ENCODE measurements around the gene MALAT1. TPM values are rescaled to one million over a fixed set of nuclear protein-coding genes. Genes with fewer than 3 reads are reported as not detected.

MALAT1 gene
- total and polyA plus RNA-seq, 2 of the 8 experiments (the other 6 are each of a cell fraction or from before 2014, with no cell fraction given), result 115 to 984 TPM

DNA sequence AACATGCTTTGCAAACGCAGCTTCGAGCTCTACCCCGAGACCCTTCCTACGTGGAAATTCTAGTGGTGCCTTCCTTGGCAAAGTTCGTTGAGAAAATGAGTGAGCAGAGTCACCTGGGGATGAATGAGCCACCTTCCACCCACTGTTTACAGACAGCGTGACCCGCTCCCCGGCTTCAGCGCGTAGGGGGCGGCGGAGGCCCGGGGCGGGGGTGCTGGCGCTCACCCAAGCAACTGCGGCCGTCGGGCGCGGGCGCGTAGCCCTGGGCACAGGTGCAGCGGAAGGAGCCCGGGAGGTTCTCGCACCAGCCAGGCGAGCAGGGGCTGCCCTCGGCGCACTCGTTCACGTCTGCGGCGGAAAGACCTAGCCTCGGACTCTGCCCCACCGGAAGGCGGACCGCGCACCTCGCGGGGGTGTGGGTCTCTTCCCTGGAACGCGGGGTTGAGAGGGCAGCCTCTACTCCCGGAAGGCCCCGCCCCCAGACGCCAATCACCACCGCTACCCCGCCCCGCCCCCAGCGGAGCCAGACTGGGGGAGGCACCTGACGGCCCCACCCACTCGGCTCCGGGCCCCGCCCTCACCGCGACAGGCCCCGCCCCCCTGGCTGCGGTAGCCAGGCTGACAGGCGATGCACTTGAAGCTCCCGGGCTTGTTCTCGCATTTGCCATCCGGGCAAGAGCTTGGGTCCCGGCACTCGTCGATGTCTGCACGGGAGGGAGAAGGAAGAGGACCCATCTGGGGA, 47.5 kb downstream of the MALAT1 start:
- Histone ChIP-seq H2BK20ac (ENCODE audit: low read length) (no peak overlapping the region), H4K20me1 (replicated peaks in 1 of 2; ENCODE audit: control insufficient read depth in 1 of 2, insufficient read depth in 2 of 2, low read length in 2 of 2) (peaks cover 0 to 7% of the 10 kb centered on the region in 2 experiments), H3K36me3 (ENCODE audit: control insufficient read depth in 2 of 4, insufficient read depth in 4 of 4, low read length in 3 of 4) (no peaks in the 10 kb centered on the region), H3K4me2 (ENCODE audit: insufficient read depth in 1 of 2, low read depth in 2 of 2, low read length in 2 of 2) (peak overlapping the region; percentile 84 to 93), H3K23me2 (ENCODE audit: low read depth, low read length) (peaks cover 7% of the 10 kb centered on the region; the same call in 1 of the 2 replicates), H3K4me3 (ENCODE audit: extremely low read depth in 1 of 4, insufficient read depth in 2 of 4, low read depth in 3 of 4, low read length in 4 of 4) (peak overlapping the region; percentile 28 to 68 (median 50)), H3K79me1 (ENCODE audit: low read depth, low read length) (no peaks in the 10 kb centered on the region), H2BK5ac (ENCODE audit: low read depth, low read length) (no peak overlapping the region), H4K5ac (ENCODE audit: insufficient read length, low read depth, low read length) (no peak overlapping the region), H3K27me3 (replicated peaks in 1 of 4; ENCODE audit: control insufficient read depth in 3 of 4, extremely low read depth in 1 of 4, insufficient read depth in 3 of 4, low read length in 3 of 4) (peaks cover 4 to 46% (median 35%) of the 10 kb centered on the region in 4 experiments), H3K56ac (replicated peaks; ENCODE audit: insufficient read length, low read depth, low read length) (no peak overlapping the region), H2AK5ac (ENCODE audit: low read depth, low read length) (no peak overlapping the region), H3K9me3 (ENCODE audit: insufficient read depth in 2 of 2, low read depth in 1 of 2, low read length in 1 of 2) (no peaks in the 10 kb centered on the region), H2BK15ac (ENCODE audit: low read length) (no peak overlapping the region), H4K8ac (ENCODE audit: extremely low read depth, insufficient read depth, low read length) (no peak overlapping the region; the same call in 1 of the 2 replicates), H3K4ac (replicated peaks; ENCODE audit: insufficient read length, low read depth, low read length) (no peak overlapping the region), H2AFZ (ENCODE audit: low read length) (no peak overlapping the region; the same call in 1 of the 2 replicates), H3K14ac (ENCODE audit: insufficient read length) (no peak overlapping the region), H2BK120ac (replicated peaks; ENCODE audit: low read depth, low read length) (no peak overlapping the region), H3K9ac (replicated peaks in 1 of 4; ENCODE audit: extremely low read depth in 1 of 4, low read depth in 3 of 4, low read length in 3 of 4) (no peak overlapping the region; a peak in 1 of 7 replicates), H3K23ac (ENCODE audit: insufficient read length) (no peak overlapping the region), H2BK12ac (ENCODE audit: low read depth, low read length) (no peak overlapping the region), H3K27ac (ENCODE audit: low read depth, low read length) (no peak overlapping the region), H3K4me1 (replicated peaks in 1 of 4; ENCODE audit: control insufficient read depth in 3 of 4, insufficient read depth in 4 of 4, low read length in 3 of 4) (peaks cover 0 to 7% (median 4%) of the 10 kb centered on the region in 4 experiments; a peak in 5 of 7 replicates), H4K91ac (replicated peaks; ENCODE audit: insufficient read length, low read length) (no peak overlapping the region), H3K18ac (ENCODE audit: extremely low read depth, low read length) (no peak overlapping the region; the same call in 1 of the 2 replicates), H3K79me2 (ENCODE audit: control insufficient read depth in 1 of 2, insufficient read depth in 2 of 2, low read length in 2 of 2) (no peaks in the 10 kb centered on the region)
- WGBS, 2 experiments (ENCODE audit: extremely low coverage in 1 of 2, insufficient coverage in 1 of 2, insufficient read length in 1 of 2, insufficient replicate concordance in 2 of 2, low coverage in 1 of 2, low lambda C conversion rate in 2 of 2, missing lambda C conversion rate in 1 of 2), result 10% methylated on average over 52 of the region's 64 CpGs; no CpG with 5 or more reads in 1 of the 2 experiments
- peak in 1 of 2 experiments; percentile 100 for DNase-seq (ENCODE audit: low read depth in 1 of 2, low spot score in 2 of 2)
- CTCF ChIA-PET (ENCODE audit: partially characterized antibody), result interaction anchor here (0.6 to 10.5 kb wide), 14 partner anchors 8 to 231 kb away, joined by 3 to 284 read pairs (median 4); partner anchors contain the start of genes FAM89B, LTBP3 and ZNRD2
- POLR2A ChIA-PET (ENCODE audit: partially characterized antibody), result interaction anchor here (0.6 to 1.4 kb wide), 7 partner anchors 11 to 314 kb away, joined by 3 to 5 read pairs (median 4); no protein-coding TSS in a partner anchor
- TF ChIP-seq TAF1 (IDR thresholded peaks at IDR 0.05; ENCODE audit: low read depth, low read length), result 0 out of 2 replicates have a peak, but pooled peaks have one; percentile 34
- TF ChIP-seq, protein P1, sequence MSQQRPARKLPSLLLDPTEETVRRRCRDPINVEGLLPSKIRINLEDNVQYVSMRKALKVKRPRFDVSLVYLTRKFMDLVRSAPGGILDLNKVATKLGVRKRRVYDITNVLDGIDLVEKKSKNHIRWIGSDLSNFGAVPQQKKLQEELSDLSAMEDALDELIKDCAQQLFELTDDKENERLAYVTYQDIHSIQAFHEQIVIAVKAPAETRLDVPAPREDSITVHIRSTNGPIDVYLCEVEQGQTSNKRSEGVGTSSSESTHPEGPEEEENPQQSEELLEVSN (IDR thresholded peaks at IDR 0.05), result 0 out of 2 replicates have a peak, but pooled peaks have one; percentile 23
- TF ChIP-seq CTBP2 (IDR thresholded peaks at IDR 0.05; ENCODE audit: borderline replicate concordance, insufficient read depth, insufficient read length, low read length), result no peak
- 0 out of 2 replicates have a peak, but pooled peaks have one; percentile 40 for TF ChIP-seq GABPA (IDR thresholded peaks at IDR 0.05; ENCODE audit: borderline replicate concordance, insufficient read depth, low read length)
- peak; percentile 84 for TF ChIP-seq KDM4A (IDR thresholded peaks at IDR 0.05; ENCODE audit: low read depth, low read length, severe bottlenecking)
- TF ChIP-seq, protein P2, sequence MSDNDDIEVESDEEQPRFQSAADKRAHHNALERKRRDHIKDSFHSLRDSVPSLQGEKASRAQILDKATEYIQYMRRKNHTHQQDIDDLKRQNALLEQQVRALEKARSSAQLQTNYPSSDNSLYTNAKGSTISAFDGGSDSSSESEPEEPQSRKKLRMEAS (IDR thresholded peaks at IDR 0.05), result 0 out of 2 replicates have a peak, but pooled peaks have one; percentile 10
- TF ChIP-seq JUND (IDR thresholded peaks at IDR 0.05; ENCODE audit: low read length), result no peak
- TF ChIP-seq KDM1A (IDR thresholded peaks at IDR 0.05; ENCODE audit: borderline replicate concordance, low read length), result no peak
- no peak for TF ChIP-seq YY1 (IDR thresholded peaks at IDR 0.05; ENCODE audit: low read depth, low read length)
- peak; percentile 23; the same call in 1 of the 2 replicates for TF ChIP-seq BACH1 (IDR thresholded peaks at IDR 0.05; ENCODE audit: low read length)
- TF ChIP-seq POLR2A (IDR thresholded peaks at IDR 0.05; ENCODE audit: control extremely low read depth in 1 of 2, low read depth in 2 of 2, low read length in 2 of 2), result no peak
- no peak for FAIRE-seq
